ENCODE measurements around the gene MSS51. TPM values are rescaled to one million over a fixed set of nuclear protein-coding genes. Genes with fewer than 3 reads are reported as not detected.

MSS51 gene
- total RNA-seq, 1 experiment from 2014 or later = 2.3 TPM

GRCh38 chr10:73432646-73433537 is 469 bp downstream of the MSS51 start:
- no peak for TF ChIP-seq CTCF (IDR thresholded peaks at IDR 0.05)
- no peak for TF ChIP-seq POLR2AphosphoS5 (IDR thresholded peaks at IDR 0.05; ENCODE audit: low read depth, low read length)
- no peak for TF ChIP-seq TCF7L2 (IDR thresholded peaks at IDR 0.05; ENCODE audit: low read depth, low read length)
- TF ChIP-seq SIN3A (IDR thresholded peaks at IDR 0.05; ENCODE audit: borderline replicate concordance, insufficient read depth, low read depth, low read length) = no peak
- TF ChIP-seq REST (IDR thresholded peaks at IDR 0.05; ENCODE audit: insufficient read depth in 1 of 2, low read depth in 2 of 2, low read length in 1 of 2) = no peak
- ATAC-seq = no peak
- Histone ChIP-seq H3K4me1 (ENCODE audit: control insufficient read depth, insufficient read depth, low read length) (no peaks in the 10 kb centered on the region), H3K27me3 (ENCODE audit: control insufficient read depth, insufficient read depth, low read length) (no peaks in the 10 kb centered on the region), H3K36me3 (ENCODE audit: control insufficient read depth, insufficient read depth, low read length) (no peaks in the 10 kb centered on the region), H3K9me3 (ENCODE audit: control insufficient read depth, insufficient read depth, low read depth, low read length) (no peaks in the 10 kb centered on the region), H3K27ac (ENCODE audit: low read length) (no peak overlapping the region), H3K4me3 (ENCODE audit: low read depth in 2 of 2, low read length in 2 of 2) (no peak overlapping the region)
- POLR2A ChIA-PET = interaction anchor here (0.5 to 0.6 kb wide), 2 partner anchors 21 to 25 kb away, joined by 5 to 8 read pairs; no protein-coding TSS in a partner anchor
- no peak for DNase-seq (ENCODE audit: low read depth, low spot score)
- CTCF ChIA-PET = no interaction called here
- intact Hi-C loops (cut with micrococcal nuclease; ENCODE audit: unreplicated experiment) = no loop called here
- in situ Hi-C loops (cut with HindIII; ENCODE audit: low pct_unique_long_range_greater_than_20kb, low sequenced_read_pairs) = no loop called here
- no TSS peak for BruUV-seq (replicated peaks)

- CTCF ChIA-PET = no interaction called here
- H3K4me1 ChIP-seq (ENCODE audit: control insufficient read depth, insufficient read depth, low read length) = no peaks in the 10 kb centered on the region
- no peaks in the 10 kb centered on the region for H3K9me3 ChIP-seq (ENCODE audit: control insufficient read depth, insufficient read depth, low read depth, low read length)
- no TSS peak for BruUV-seq (replicated peaks)
- no peak for TF ChIP-seq CTCF (IDR thresholded peaks at IDR 0.05)
- no peak for TF ChIP-seq REST (IDR thresholded peaks at IDR 0.05; ENCODE audit: insufficient read depth in 1 of 2, low read depth in 2 of 2, low read length in 1 of 2)
- TF ChIP-seq POLR2AphosphoS5 (IDR thresholded peaks at IDR 0.05; ENCODE audit: low read depth, low read length) = no peak
- no peak for TF ChIP-seq TCF7L2 (IDR thresholded peaks at IDR 0.05; ENCODE audit: low read depth, low read length)
- TF ChIP-seq SIN3A (IDR thresholded peaks at IDR 0.05; ENCODE audit: borderline replicate concordance, insufficient read depth, low read depth, low read length) = no peak
- intact Hi-C loops (cut with micrococcal nuclease; ENCODE audit: unreplicated experiment) = no loop called here
- no peaks in the 10 kb centered on the region for H3K36me3 ChIP-seq (ENCODE audit: control insufficient read depth, insufficient read depth, low read length)
- DNase-seq (ENCODE audit: low read depth, low spot score) = no peak
- no peak for ATAC-seq
- no peak overlapping the region for H3K4me3 ChIP-seq (ENCODE audit: low read depth in 2 of 2, low read length in 2 of 2)
- no peaks in the 10 kb centered on the region for H3K27me3 ChIP-seq (ENCODE audit: control insufficient read depth, insufficient read depth, low read length)
- in situ Hi-C loops (cut with HindIII; ENCODE audit: low pct_unique_long_range_greater_than_20kb, low sequenced_read_pairs) = no loop called here
- POLR2A ChIA-PET = interaction anchor here (0.6 kb wide), 1 partner anchor 14 kb away, joined by 7 read pairs; no protein-coding TSS in a partner anchor
- H3K27ac ChIP-seq (ENCODE audit: low read length) = no peak overlapping the region
Observed at GRCh38 chr10:73426318-73426717, 7.0 kb downstream of the MSS51 start.
